Upper lobe of right lung (tissue), 1 donor: ENCODE measurements around the gene TEKT2. TPM values are rescaled to one million over a fixed set of nuclear protein-coding genes. Genes with fewer than 3 reads are reported as not detected.

Source experiments
- ATAC-seq: fragments of 200-7000 bp; cut with Tn5 transposase; one replicate; pipeline ENCODE4 v1.9.1; 2020; ENCODE audit warnings: mild to moderate bottlenecking, moderate library complexity
- DNase-seq: peaks from one replicate; pipeline ENCODE4 v3.0.0-alpha.2; 2020
- H3K27ac ChIP-seq: fragments of 200-600 bp; one replicate; pipeline ENCODE4 v1.8.0; 2022
- H3K27me3 ChIP-seq: fragments of 200-600 bp; one replicate; pipeline ENCODE4 v1.8.0; 2022; ENCODE audit warnings: mild to moderate bottlenecking
- H3K36me3 ChIP-seq: fragments of 200-600 bp; one replicate; pipeline ENCODE4 v1.8.0; 2022
- H3K4me1 ChIP-seq: fragments of 200-600 bp; one replicate; pipeline ENCODE4 v1.8.0; 2022
- H3K4me3 ChIP-seq: fragments of 200-600 bp; one replicate; pipeline ENCODE4 v1.8.0; 2022; ENCODE audit warnings: mild to moderate bottlenecking
- H3K9me3 ChIP-seq: fragments of 200-600 bp; one replicate; pipeline ENCODE4 v1.8.0; 2022
- CTCF ChIP-seq: fragments of 200-600 bp; IDR thresholded peaks from one replicate; pipeline ENCODE4 v1.8.0; 2022; ENCODE audit warnings: antibody characterized with exemption
- intact Hi-C: fragments of 100-400 bp; cut with DNase I; formaldehyde crosslinking; loops from one replicate; pipeline ENCODE4 v1.11.0; 2022
- total RNA-seq: library from RNA; stranded (reverse); fragmentation: NEBNext Ultra II Directional; extraction: Animal tissue kit (Norgen Biotek cat#: 25700); gene quantifications from one replicate; pipeline ENCODE4 v1.2.1, GENCODE V29; 2021
- donor health status: DM: no; HTN: yes; CAD: no; lungs with severe emphysema.

The TEKT2 gene
- total RNA-seq, 1 donor from 2014 or later: 0.35 TPM

- H3K4me1 ChIP-seq: peaks cover 16% of the 10 kb centered on the region
- H3K9me3 ChIP-seq: no peaks in the 10 kb centered on the region
- no peaks in the 10 kb centered on the region for H3K27me3 ChIP-seq
- no peak for TF ChIP-seq CTCF
- peak overlapping the region; percentile 40 for H3K27ac ChIP-seq
- peak; percentile 66 for ATAC-seq
- H3K4me3 ChIP-seq: no peak overlapping the region
- H3K36me3 ChIP-seq: peaks cover 49% of the 10 kb centered on the region
- no peak for DNase-seq
- intact Hi-C loops: loop anchor here (5.0 kb wide), 1 partner anchor 91 kb away; no protein-coding TSS in a partner anchor
Observed at GRCh38 chr1:36095760-36096405, 12.0 kb downstream of the TEKT2 start.

GRCh38 chr1:36096500-36097432 is 12.9 kb downstream of the TEKT2 start:
- Histone ChIP-seq H3K36me3 (peaks cover 41% of the 10 kb centered on the region), H3K27me3 (no peaks in the 10 kb centered on the region), H3K4me3 (no peak overlapping the region), H3K4me1 (peaks cover 14% of the 10 kb centered on the region), H3K27ac (peak overlapping the region; percentile 40), H3K9me3 (no peaks in the 10 kb centered on the region)
- DNase-seq: no peak
- TF ChIP-seq CTCF: no peak
- ATAC-seq: peak; percentile 2
- intact Hi-C loops: loop anchor here (5.0 kb wide), 1 partner anchor 91 kb away; no protein-coding TSS in a partner anchor

- no peak overlapping the region for H3K4me3 ChIP-seq
- DNase-seq (no peak), ATAC-seq (no peak)
- intact Hi-C loops: loop anchor here (5.0 kb wide), 1 partner anchor 89 kb away; no protein-coding TSS in a partner anchor
- H3K27me3 ChIP-seq: no peaks in the 10 kb centered on the region
- peaks cover 14% of the 10 kb centered on the region for H3K4me1 ChIP-seq
- no peak for TF ChIP-seq CTCF
- peaks cover 29% of the 10 kb centered on the region for H3K36me3 ChIP-seq
- no peaks in the 10 kb centered on the region for H3K9me3 ChIP-seq
- H3K27ac ChIP-seq: no peak overlapping the region
Observed at GRCh38 chr1:36097693-36098585, 14.0 kb downstream of the TEKT2 start.

GRCh38 chr1:36098650-36099365 is 14.9 kb downstream of the TEKT2 start:
- peaks cover 14% of the 10 kb centered on the region for H3K4me1 ChIP-seq
- H3K9me3 ChIP-seq: no peaks in the 10 kb centered on the region
- H3K36me3 ChIP-seq: peaks cover 20% of the 10 kb centered on the region
- no peak overlapping the region for H3K27ac ChIP-seq
- TF ChIP-seq CTCF: no peak
- DNase-seq (no peak), ATAC-seq (no peak)
- no peaks in the 10 kb centered on the region for H3K27me3 ChIP-seq
- H3K4me3 ChIP-seq: no peak overlapping the region
- intact Hi-C loops: loop anchor here (5.0 kb wide), 1 partner anchor 88 kb away; no protein-coding TSS in a partner anchor
